A549 treated with CORT108297 at 1 μM for 4 hours (cell line): ENCODE data around the gene PXDN. TPM values are rescaled to one million over a fixed set of nuclear protein-coding genes. Genes with fewer than 3 reads are reported as not detected.

Experiments used
- total RNA-seq: library from RNA; stranded (reverse); fragments of 200-300 nt; extraction: Qiagen RNA extraction; gene quantifications from 5 replicates; pipeline ENCODE4 v1.2.3, GENCODE V29; 2022

The PXDN gene, protein sequence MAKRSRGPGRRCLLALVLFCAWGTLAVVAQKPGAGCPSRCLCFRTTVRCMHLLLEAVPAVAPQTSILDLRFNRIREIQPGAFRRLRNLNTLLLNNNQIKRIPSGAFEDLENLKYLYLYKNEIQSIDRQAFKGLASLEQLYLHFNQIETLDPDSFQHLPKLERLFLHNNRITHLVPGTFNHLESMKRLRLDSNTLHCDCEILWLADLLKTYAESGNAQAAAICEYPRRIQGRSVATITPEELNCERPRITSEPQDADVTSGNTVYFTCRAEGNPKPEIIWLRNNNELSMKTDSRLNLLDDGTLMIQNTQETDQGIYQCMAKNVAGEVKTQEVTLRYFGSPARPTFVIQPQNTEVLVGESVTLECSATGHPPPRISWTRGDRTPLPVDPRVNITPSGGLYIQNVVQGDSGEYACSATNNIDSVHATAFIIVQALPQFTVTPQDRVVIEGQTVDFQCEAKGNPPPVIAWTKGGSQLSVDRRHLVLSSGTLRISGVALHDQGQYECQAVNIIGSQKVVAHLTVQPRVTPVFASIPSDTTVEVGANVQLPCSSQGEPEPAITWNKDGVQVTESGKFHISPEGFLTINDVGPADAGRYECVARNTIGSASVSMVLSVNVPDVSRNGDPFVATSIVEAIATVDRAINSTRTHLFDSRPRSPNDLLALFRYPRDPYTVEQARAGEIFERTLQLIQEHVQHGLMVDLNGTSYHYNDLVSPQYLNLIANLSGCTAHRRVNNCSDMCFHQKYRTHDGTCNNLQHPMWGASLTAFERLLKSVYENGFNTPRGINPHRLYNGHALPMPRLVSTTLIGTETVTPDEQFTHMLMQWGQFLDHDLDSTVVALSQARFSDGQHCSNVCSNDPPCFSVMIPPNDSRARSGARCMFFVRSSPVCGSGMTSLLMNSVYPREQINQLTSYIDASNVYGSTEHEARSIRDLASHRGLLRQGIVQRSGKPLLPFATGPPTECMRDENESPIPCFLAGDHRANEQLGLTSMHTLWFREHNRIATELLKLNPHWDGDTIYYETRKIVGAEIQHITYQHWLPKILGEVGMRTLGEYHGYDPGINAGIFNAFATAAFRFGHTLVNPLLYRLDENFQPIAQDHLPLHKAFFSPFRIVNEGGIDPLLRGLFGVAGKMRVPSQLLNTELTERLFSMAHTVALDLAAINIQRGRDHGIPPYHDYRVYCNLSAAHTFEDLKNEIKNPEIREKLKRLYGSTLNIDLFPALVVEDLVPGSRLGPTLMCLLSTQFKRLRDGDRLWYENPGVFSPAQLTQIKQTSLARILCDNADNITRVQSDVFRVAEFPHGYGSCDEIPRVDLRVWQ (N-terminal part only)
- total RNA-seq = 8.1 to 14.4 TPM (median 12.3 TPM) in 5 replicates

DNA sequence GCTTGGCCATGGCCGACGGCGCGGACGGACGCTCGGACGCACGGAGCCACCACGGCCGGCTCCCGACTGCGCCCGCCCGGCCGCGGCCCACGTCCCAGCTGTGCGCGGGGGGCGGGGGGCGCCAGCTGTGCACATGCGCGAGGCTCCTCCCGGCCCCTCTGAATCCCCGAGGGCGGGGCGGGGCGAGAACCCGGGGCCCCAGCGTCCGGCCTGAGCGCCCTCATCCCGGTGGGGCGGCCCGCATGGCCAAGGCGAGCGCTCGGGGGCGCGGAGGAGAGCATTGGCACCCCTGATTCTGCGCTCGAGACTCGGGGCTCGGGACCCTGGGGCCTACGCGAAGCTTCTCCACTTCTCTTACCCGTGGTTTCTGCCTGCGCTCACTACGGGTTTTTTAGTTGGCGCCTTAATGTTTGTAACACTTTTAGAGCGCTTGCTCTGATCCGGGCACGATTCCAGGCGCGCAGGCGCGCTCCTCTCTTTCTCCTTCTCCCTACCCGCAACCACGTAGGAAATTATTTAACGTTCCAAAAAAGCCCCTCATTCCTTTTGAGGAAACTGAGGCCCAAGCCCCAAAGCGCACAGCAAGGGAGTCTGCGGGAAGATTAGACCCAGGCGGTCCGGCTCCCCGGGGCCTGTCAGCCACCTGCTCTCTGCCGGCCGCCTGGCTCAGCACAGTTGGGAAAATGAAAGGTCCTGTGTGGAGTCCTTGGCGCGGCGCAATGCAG is at the start of gene PXDN:
Gene PXDN, minus strand, starts transcription at position 70 of the 725 bp plus-strand sequence. Its CDS starts 60 bp downstream, at position 10.

